SK-N-SH (cell line): ENCODE measurements around the gene PGK2.

Experiments
- CTCF ChIP-seq: fragments of 200-600 bp; sonication (generic); IDR thresholded peaks from 2 replicates; pipeline ENCODE4 v1.6.1; 2017; ENCODE audit warnings: antibody characterized with exemption, mild to moderate bottlenecking, moderate library complexity
- ELF1 ChIP-seq: IDR thresholded peaks from 2 replicates; pipeline ENCODE4 v1.4.0; 2012
- GABPA ChIP-seq: IDR thresholded peaks from 2 replicates; pipeline ENCODE4 v1.4.0; 2012; ENCODE audit warnings: low read depth, mild to moderate bottlenecking
- IRF3 ChIP-seq: fragments of 150-350 bp; IDR thresholded peaks from 2 replicates; pipeline ENCODE4 v1.6.1; 2016; ENCODE audit warnings: mild to moderate bottlenecking, low read depth, low read length
- POLR2AphosphoS5 ChIP-seq: IDR thresholded peaks from 2 replicates; pipeline ENCODE4 v1.6.1; 2012; ENCODE audit warnings: low read depth, low read length
- REST ChIP-seq: IDR thresholded peaks from 2 replicates; pipeline ENCODE4 v1.6.1; 2012; ENCODE audit warnings: mild to moderate bottlenecking, low read depth, low read length, moderate library complexity
- SIN3A ChIP-seq: IDR thresholded peaks from 2 replicates; pipeline ENCODE4 v1.6.1; 2012; ENCODE audit warnings: low read depth, mild to moderate bottlenecking, low read length, moderate library complexity, borderline replicate concordance
- SMC3 ChIP-seq: IDR thresholded peaks from 2 replicates; pipeline ENCODE4 v1.6.1; 2012; ENCODE audit warnings: low read depth, low read length, improper control_type of control experiment
- TAF1 ChIP-seq: IDR thresholded peaks from 2 replicates; pipeline ENCODE4 v1.6.1; 2012; ENCODE audit warnings: low read depth, mild to moderate bottlenecking, low read length, moderate library complexity, borderline replicate concordance

- no peak for TF ChIP-seq GABPA
- TF ChIP-seq CTCF: no peak
- no peak for TF ChIP-seq REST
- no peak for TF ChIP-seq SIN3A
- TF ChIP-seq TAF1: no peak
- no peak for TF ChIP-seq IRF3
- TF ChIP-seq POLR2AphosphoS5: no peak
- TF ChIP-seq SMC3: no peak
- no peak for TF ChIP-seq ELF1
Observed at GRCh38 chr6:49782725-49783124, 4.4 kb downstream of the PGK2 start.
